ENCODE measurements around the gene FST. TPM values are rescaled to one million over a fixed set of nuclear protein-coding genes. Genes with fewer than 3 reads are reported as not detected.

FST gene
- total and polyA plus RNA-seq, 2 of the 13 experiments (the other 11 are each of a cell fraction or from before 2014, with no cell fraction given) = 38.6 to 136 TPM

DNA sequence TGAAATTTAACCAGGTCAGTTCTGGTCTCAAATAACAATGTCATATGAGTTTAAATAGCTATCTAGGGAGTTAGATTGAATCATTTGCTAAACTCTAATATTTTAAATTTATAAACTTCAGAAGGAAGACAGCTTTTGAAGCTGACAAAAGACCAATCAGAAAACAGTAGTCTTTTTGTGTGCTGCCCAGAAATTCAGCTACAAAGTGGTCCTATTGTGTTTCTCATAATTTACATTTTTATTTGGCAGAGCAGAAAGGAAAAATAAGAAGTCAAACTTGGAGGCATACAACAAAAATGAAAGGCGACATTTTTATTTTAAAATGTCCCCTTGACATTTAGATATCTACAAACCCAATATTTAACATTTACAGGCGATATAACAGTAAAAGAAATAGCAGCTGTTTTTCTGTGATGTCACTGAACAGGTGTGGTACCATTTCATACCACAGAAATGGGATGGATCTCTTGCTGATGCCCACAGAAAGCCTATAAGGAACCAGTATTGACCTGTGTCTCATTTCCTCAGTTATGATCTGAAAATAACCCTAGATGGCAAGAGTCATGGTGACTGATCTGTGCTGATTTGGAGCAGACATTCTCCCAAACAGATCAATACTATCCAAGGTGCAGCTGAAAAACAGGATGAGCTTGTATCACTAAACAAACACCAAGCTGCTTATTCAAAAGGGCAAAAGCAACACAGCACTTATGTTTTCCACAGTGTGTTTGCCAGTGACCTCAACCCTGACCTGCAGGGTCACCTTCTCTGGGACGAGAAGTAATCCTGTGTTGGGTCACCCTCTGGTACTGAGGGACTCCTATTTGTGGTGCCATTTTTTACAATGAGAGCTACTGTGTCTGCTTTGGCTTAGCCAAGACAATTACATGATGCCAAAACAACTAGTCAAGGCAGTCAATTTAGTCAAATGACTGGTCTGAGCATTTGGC lies 3.6 kb upstream of the FST start (continued):
- peak; percentile 75 for TF ChIP-seq UBTF (CRISPR knock-in tag; IDR thresholded peaks at IDR 0.05)
- peak; percentile 99 for TF ChIP-seq TARDBP (CRISPR knock-in tag; IDR thresholded peaks at IDR 0.05)

GRCh38 chr5:53478411-53479044 lies 1.9 kb upstream of the FST start:
- FAIRE-seq (no peak), ATAC-seq (peak; percentile 4), DNase-seq (ENCODE audit: low spot score) (peak; percentile 79)
- in situ Hi-C loops (cut with HindIII; ENCODE audit: extremely low pct_ligation_motif_present, low pct_unique_long_range_greater_than_20kb) (no loop called here), intact Hi-C loops (cut with micrococcal nuclease; ENCODE audit: unreplicated experiment) (loop anchor here (2.0 to 5.0 kb wide), 5 partner anchors 14 to 584 kb away; partner anchors contain the start of gene NDUFS4)
- Histone ChIP-seq H4K20me1 (ENCODE audit: insufficient read depth, low read length) (peaks cover 8% of the 10 kb centered on the region), H3K4me1 (ENCODE audit: insufficient read depth, low read length) (peaks cover 55% of the 10 kb centered on the region), H3K27ac (ENCODE audit: extremely low read length, insufficient read depth, low read length) (peak overlapping the region; percentile 98), H3K27me3 (ENCODE audit: control insufficient read depth in 1 of 2, insufficient read depth in 2 of 2, low read length in 2 of 2) (peaks cover 0 to 5% of the 10 kb centered on the region in 2 experiments; a peak in 1 of 5 replicates), H3K79me2 (ENCODE audit: insufficient read depth, low read length) (peaks cover 30% of the 10 kb centered on the region), H3K36me3 (replicated peaks in 1 of 2; ENCODE audit: control insufficient read depth in 1 of 2, insufficient read depth in 2 of 2, low read length in 2 of 2) (peaks cover 3 to 4% of the 10 kb centered on the region in 2 experiments), H3K4me3 (replicated peaks in 1 of 3; ENCODE audit: insufficient read depth in 1 of 3, low read depth in 2 of 3, low read length in 3 of 3) (peak overlapping the region; percentile 65 to 95 (median 84)), H3K9ac (ENCODE audit: insufficient read depth, low read depth, low read length) (peak overlapping the region; percentile 72), H2AFZ (ENCODE audit: low read length) (no peak overlapping the region), H3K9me3 (ENCODE audit: low read length) (no peaks in the 10 kb centered on the region), H3K4me2 (ENCODE audit: low read depth, low read length) (peak overlapping the region; percentile 83)
- WGBS (ENCODE audit: low lambda C conversion rate) = 4% methylated on average over 18 of the region's 26 CpGs
- BruUV-seq (replicated peaks) = no TSS peak
- ChIA-PET CTCF (ENCODE audit: low intra/inter-chr PET ratio, low total read pairs) (no interaction called here), POLR2A (interaction anchor here (0.9 to 4.4 kb wide), 3 partner anchors 14 to 98 kb away, joined by 3 to 45 read pairs (median 11); no protein-coding TSS in a partner anchor)
- TF ChIP-seq ZBTB21 (CRISPR knock-in tag; IDR thresholded peaks at IDR 0.05) = no peak
- TF ChIP-seq NR2C2 (CRISPR knock-in tag; IDR thresholded peaks at IDR 0.05; ENCODE audit: borderline replicate concordance) = 0 out of 2 replicates have a peak, but pooled peaks have one; percentile 41
- TF ChIP-seq IKZF5 (CRISPR knock-in tag; IDR thresholded peaks at IDR 0.05) = 0 out of 2 replicates have a peak, but pooled peaks have one; percentile 33
- TF ChIP-seq TBX2 (CRISPR knock-in tag; IDR thresholded peaks at IDR 0.05; ENCODE audit: borderline replicate concordance) = 0 out of 2 replicates have a peak, but pooled peaks have one; percentile 12
- TF ChIP-seq ZNF670 (CRISPR knock-in tag; IDR thresholded peaks at IDR 0.05; ENCODE audit: borderline replicate concordance) = 0 out of 2 replicates have a peak, but pooled peaks have one; percentile 23
- TF ChIP-seq ZNF678 (CRISPR knock-in tag; IDR thresholded peaks at IDR 0.05) = no peak
- TF ChIP-seq ZNF292 (CRISPR knock-in tag; IDR thresholded peaks at IDR 0.05; ENCODE audit: borderline replicate concordance, low read depth) = 0 out of 2 replicates have a peak, but pooled peaks have one; percentile 19
- TF ChIP-seq ZNF839 (CRISPR knock-in tag; IDR thresholded peaks at IDR 0.05; ENCODE audit: borderline replicate concordance) = no peak
- TF ChIP-seq PHF5A (CRISPR knock-in tag; IDR thresholded peaks at IDR 0.05; ENCODE audit: low read depth, unreplicated experiment) = no peak
- TF ChIP-seq, protein P1, sequence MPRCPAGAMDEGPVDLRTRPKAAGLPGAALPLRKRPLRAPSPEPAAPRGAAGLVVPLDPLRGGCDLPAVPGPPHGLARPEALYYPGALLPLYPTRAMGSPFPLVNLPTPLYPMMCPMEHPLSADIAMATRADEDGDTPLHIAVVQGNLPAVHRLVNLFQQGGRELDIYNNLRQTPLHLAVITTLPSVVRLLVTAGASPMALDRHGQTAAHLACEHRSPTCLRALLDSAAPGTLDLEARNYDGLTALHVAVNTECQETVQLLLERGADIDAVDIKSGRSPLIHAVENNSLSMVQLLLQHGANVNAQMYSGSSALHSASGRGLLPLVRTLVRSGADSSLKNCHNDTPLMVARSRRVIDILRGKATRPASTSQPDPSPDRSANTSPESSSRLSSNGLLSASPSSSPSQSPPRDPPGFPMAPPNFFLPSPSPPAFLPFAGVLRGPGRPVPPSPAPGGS (CRISPR knock-in tag; IDR thresholded peaks at IDR 0.05) = no peak
- no peak for TF ChIP-seq JUNB (CRISPR knock-in tag; IDR thresholded peaks at IDR 0.05; ENCODE audit: borderline replicate concordance)
- TF ChIP-seq RXRB (CRISPR knock-in tag; IDR thresholded peaks at IDR 0.05; ENCODE audit: borderline replicate concordance) = peak; percentile 47; the same call in 1 of the 2 replicates
- 0 out of 2 replicates have a peak, but pooled peaks have one; percentile 20 for TF ChIP-seq ZNF614 (CRISPR knock-in tag; IDR thresholded peaks at IDR 0.05; ENCODE audit: borderline replicate concordance)

Measured in HepG2 (cell line).